Esophagus squamous epithelium (tissue), 4 donors: ENCODE measurements around the gene CLSTN2.

Experiments
- POLR2A ChIP-seq, 4 donors: fragments of 450-650 bp; IDR thresholded peaks; one replicate each; pipeline ENCODE4 v1.6.1; 2017; ENCODE audit warnings: antibody characterized with exemption in 4 of 4, mild to moderate bottlenecking in 4 of 4, moderate library complexity in 3 of 4
- TF ChIP-seq, protein P1 (sequence below), 6 experiments: fragments of 450-650 bp in 4 of 6; fragments of 200-600 bp in 2 of 6; sonication (generic) in 2 of 6; IDR thresholded peaks; one replicate each; pipeline ENCODE4 v1.5.1; 2016 to 2019; ENCODE audit warnings: antibody characterized with exemption in 6 of 6, mild to moderate bottlenecking in 4 of 6, moderate library complexity in 4 of 6

DNA sequence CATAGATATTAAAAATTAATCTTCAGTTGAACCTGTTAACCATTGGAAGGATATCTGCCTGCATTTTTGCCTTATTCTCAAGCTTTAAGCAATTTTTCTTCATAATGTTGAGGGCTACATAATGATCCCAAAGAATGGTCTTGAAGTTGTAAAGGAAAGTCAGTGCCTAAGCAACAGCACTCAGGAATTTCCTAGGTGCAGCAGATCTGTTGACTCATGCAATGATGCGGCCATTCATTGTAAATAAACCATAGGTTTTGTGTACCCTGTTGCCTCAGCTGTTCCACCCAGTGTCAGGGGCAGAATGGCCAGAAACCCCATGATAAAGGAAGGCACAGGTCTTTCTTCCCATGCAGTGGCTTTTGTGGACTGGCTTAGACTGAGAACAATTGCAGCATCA, 664.5 kb downstream of the CLSTN2 start:
- TF ChIP-seq, protein P1, sequence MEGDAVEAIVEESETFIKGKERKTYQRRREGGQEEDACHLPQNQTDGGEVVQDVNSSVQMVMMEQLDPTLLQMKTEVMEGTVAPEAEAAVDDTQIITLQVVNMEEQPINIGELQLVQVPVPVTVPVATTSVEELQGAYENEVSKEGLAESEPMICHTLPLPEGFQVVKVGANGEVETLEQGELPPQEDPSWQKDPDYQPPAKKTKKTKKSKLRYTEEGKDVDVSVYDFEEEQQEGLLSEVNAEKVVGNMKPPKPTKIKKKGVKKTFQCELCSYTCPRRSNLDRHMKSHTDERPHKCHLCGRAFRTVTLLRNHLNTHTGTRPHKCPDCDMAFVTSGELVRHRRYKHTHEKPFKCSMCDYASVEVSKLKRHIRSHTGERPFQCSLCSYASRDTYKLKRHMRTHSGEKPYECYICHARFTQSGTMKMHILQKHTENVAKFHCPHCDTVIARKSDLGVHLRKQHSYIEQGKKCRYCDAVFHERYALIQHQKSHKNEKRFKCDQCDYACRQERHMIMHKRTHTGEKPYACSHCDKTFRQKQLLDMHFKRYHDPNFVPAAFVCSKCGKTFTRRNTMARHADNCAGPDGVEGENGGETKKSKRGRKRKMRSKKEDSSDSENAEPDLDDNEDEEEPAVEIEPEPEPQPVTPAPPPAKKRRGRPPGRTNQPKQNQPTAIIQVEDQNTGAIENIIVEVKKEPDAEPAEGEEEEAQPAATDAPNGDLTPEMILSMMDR (IDR thresholded peaks at IDR 0.05): no peak
- no peak for TF ChIP-seq POLR2A (IDR thresholded peaks at IDR 0.05)
